ENCODE data around the gene TEX14.
"Not testable (repeated sequence)": the region's sequence is repeated elsewhere in the genome, so short reads cannot be mapped to it uniquely, and the experiment has no call there.

Gene TEX14

GRCh38 chr17:58690033-58690432 is 1.8 kb downstream of the TEX14 start:
- DNase-seq: not testable (repeated sequence)

GRCh38 chr17:58688521-58688920 is 3.3 kb downstream of the TEX14 start:
- no peak for DNase-seq

GRCh38 chr17:58686980-58687379 is 4.9 kb downstream of the TEX14 start:
- DNase-seq: no peak

GRCh38 chr17:58684462-58684861 is 7.4 kb downstream of the TEX14 start:
- DNase-seq: not testable (repeated sequence)

GRCh38 chr17:58684003-58684402 is 7.8 kb downstream of the TEX14 start:
- no peak for DNase-seq

- no peak for DNase-seq
Observed at GRCh38 chr17:58680038-58680369, 11.8 kb downstream of the TEX14 start.

GRCh38 chr17:58679263-58680037 is 12.4 kb downstream of the TEX14 start:
- DNase-seq: no peak

- not testable (repeated sequence) for DNase-seq
Observed at GRCh38 chr17:58678287-58678686, 13.6 kb downstream of the TEX14 start.

- no peak for DNase-seq
Observed at GRCh38 chr17:58677194-58677880, 14.5 kb downstream of the TEX14 start.

- DNase-seq: no peak
Observed at GRCh38 chr17:58671969-58672368, 19.9 kb downstream of the TEX14 start.

GRCh38 chr17:58669853-58670252 is 22.0 kb downstream of the TEX14 start:
- DNase-seq: no peak

- DNase-seq: no peak
Observed at GRCh38 chr17:58668598-58668935, 23.3 kb downstream of the TEX14 start.

- no peak for DNase-seq
Observed at GRCh38 chr17:58667934-58668597, 23.8 kb downstream of the TEX14 start.

GRCh38 chr17:58666858-58667267 is 25.0 kb downstream of the TEX14 start:
- no peak for DNase-seq

- no peak for DNase-seq
Observed at GRCh38 chr17:58665946-58666857, 25.6 kb downstream of the TEX14 start.

GRCh38 chr17:58664302-58664701 is 27.5 kb downstream of the TEX14 start:
- no peak for DNase-seq

- DNase-seq: no peak
Observed at GRCh38 chr17:58661499-58661898, 30.3 kb downstream of the TEX14 start.

- DNase-seq: no peak
Observed at GRCh38 chr17:58660621-58661020, 31.2 kb downstream of the TEX14 start.

- DNase-seq: not testable (repeated sequence)
Observed at GRCh38 chr17:58659714-58660084, 32.1 kb downstream of the TEX14 start.

GRCh38 chr17:58658804-58659713 is 32.8 kb downstream of the TEX14 start:
- DNase-seq: peak; percentile 89

- DNase-seq: peak; percentile 78
Observed at GRCh38 chr17:58657962-58658803, 33.7 kb downstream of the TEX14 start.
